ENCODE results near the gene PIK3AP1.
"Not testable (repeated sequence)": the region's sequence is repeated elsewhere in the genome, so short reads cannot be mapped to it uniquely, and the experiment has no call there.

The PIK3AP1 gene

GRCh38 chr10:96719850-96720421 lies 378 bp downstream of the PIK3AP1 start:
- no peak for DNase-seq

- no peak for DNase-seq
Measured at GRCh38 chr10:96719200-96719599, 1.1 kb downstream of the PIK3AP1 start.

GRCh38 chr10:96718304-96718990 lies 1.9 kb downstream of the PIK3AP1 start:
- DNase-seq: no peak

DNA sequence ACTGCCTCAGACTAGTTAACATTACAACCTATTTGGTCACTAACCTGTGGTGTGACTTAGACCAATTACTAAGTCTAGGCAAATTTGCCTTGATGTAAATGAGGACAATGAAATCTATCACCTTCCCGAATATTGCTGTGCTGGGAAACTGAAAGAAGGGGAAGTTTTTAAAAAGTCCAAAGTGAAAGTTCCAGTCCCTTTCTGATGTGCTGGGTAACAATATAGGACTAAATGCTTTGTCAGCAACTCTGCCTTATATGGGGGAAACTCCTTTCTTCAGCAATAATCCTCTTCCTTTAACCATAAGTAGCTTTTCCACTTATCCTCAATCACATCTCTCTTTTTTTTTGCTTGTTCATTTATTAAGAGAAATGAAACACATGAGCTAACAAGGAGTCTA lies 3.9 kb downstream of the PIK3AP1 start:
- no peak for DNase-seq

GRCh38 chr10:96714746-96715255 lies 5.5 kb downstream of the PIK3AP1 start:
- no peak for DNase-seq

DNA sequence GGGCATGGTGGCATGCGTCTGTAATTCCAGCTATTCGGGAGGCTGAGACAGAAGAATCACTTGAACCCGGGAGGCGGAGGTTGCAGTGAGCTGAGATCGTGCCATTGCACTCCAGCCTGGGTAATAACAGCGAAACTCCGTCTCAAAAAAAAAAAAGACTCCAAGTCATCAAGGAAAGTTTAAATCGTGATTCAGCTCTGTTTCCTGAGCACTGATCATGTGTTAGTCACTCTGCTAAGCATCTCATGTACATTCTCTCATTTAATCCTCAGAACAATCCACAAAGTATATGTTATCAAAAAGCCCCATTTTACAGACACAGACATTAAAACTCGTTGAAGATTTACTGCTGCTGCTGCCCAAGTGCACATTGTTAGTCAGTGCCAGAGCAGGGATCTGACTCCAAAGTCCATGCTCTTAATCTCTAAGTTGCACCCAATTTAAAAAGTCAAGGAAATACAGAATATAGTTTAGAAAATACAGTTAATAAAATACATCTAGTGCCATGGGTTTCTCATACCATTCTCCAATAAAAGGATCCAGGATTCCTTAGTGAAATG lies 6.2 kb downstream of the PIK3AP1 start:
- DNase-seq: no peak

DNA sequence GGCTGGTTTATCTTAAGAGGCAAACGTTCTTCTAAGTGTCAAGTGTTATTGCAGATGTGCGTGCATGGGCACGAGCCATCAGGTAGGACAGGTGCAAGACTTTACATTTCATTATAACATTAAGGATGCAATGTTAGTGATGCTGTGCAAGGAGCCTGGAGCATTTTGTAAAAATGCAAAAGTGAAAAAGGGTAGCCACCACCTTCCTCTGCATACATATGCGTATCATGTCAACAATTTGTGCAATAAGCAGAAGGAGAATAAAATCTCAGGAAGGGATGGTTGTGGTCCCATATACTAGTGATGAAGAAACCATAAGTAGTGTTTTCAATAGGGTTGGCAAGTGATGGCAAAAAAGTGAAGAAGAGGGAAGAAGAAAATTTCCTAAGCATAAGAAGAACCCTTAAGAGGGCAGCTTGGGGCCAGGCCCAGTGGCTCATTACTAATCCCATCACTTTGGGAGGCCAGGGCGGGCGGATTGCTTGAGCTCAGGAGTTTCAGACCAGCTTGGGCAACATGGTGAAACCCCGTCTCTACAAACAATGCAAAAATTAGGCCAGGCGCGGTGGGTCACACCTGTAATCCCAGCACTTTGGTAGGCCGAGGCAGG lies 7.5 kb downstream of the PIK3AP1 start:
- no peak for DNase-seq

GRCh38 chr10:96711048-96711728 lies 9.1 kb downstream of the PIK3AP1 start:
- DNase-seq: no peak

DNA sequence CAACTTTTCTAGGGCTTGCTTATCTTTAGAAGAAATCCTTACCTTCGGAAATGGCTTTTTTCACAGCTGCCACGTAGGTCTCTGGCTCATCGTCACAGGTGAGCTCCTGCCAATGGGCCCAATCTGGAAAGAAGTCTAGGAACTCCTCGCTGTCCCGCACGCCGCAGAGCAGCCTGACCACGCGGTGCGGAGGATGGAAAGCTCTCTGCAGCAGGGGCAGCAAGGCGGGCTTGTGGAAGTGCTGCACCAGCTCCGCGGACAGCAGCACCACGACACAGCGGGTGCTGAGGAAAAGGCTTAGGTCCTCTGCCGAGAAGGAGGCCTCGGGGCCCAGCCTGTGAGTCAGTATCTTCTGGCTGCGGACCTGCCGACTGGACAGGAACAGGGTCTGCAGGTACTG lies 10.8 kb downstream of the PIK3AP1 start:
- no peak for DNase-seq

GRCh38 chr10:96708996-96709395 lies 11.3 kb downstream of the PIK3AP1 start:
- DNase-seq: no peak

- no peak for DNase-seq
Measured at GRCh38 chr10:96708456-96708855, 11.9 kb downstream of the PIK3AP1 start.

DNA sequence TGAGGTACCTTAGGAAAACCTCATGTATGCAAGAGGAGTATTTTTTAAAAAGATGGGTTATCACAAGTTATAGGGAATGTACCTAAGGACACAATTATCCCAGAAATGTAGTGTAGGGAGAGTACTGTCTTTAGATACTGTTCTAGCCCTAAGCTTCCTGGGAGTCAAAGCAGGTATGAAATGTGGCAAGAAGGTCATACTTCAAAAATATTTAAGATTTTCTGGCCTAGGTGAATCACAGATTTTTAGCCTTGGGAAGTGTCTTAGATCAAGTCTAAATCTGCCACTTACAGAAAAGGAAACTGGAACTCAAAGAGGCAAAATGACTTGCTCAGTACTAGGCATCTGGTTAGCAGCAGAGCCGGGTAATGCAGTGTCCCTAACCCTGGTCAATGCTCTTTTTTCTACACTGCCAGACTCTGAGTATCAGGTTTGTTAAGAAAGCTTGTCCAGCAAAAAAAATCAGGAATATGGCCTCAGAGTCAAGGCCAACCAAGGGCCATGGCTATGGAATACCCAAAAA lies 13.9 kb downstream of the PIK3AP1 start:
- no peak for DNase-seq

DNA sequence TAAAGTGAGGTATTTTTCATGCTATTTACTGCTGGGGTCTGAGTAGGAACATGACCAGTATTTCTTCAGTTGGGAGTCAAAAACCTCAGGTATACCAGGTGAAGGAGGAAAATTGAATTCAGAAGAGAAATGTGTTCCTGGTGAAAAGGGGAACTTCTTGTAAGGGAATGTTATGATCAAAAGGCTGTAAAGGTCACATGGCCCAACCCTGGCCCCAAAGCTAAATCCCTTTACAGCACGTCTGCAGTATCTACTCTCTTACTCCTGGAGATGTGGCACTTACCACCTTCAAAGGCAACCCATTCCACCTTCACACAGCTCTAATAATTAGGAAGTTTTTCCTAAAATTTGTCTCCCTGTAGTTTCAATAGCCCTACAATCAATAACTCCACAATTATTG lies 15.2 kb downstream of the PIK3AP1 start:
- no peak for DNase-seq

DNA sequence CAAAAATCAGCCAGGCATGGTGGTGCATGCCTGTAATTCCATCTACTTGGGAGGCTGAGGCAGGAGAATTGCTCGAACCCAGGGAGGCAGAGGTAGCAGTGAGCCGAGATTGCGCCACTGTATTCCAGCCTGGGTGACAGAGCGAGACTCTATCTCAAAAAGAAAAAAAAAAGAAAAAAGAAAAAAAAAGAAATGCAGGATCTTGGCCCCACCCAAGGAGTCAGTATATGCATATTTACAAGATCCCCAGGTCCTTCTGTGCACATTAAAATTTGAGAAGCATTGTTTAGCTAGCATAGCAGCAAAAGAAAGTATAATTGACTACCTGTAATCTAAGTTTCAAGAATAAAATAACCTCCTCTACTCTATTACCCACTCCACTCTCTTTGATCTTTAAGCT lies 15.8 kb downstream of the PIK3AP1 start:
- DNase-seq: no peak

GRCh38 chr10:96703358-96703757 lies 17.0 kb downstream of the PIK3AP1 start:
- DNase-seq: no peak

DNA sequence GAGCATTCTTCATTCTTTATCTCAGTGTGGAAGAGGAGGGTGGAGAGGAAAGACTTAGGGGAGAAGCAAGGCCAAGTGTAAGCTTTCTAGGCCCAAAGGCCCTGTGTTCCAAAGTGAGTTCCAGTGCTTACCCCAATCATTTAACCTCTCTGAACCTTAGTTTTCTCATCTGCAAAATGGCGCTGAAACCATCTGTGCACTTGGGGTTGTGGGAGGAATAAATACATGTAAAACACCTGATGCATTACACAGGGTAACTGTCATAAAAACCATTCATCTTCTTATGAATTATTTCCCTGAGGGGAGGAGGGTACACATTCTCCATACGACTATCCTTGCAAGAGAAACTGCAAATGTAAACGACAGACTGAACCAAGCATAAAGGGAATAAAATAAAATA lies 19.0 kb downstream of the PIK3AP1 start:
- no peak for DNase-seq

DNA sequence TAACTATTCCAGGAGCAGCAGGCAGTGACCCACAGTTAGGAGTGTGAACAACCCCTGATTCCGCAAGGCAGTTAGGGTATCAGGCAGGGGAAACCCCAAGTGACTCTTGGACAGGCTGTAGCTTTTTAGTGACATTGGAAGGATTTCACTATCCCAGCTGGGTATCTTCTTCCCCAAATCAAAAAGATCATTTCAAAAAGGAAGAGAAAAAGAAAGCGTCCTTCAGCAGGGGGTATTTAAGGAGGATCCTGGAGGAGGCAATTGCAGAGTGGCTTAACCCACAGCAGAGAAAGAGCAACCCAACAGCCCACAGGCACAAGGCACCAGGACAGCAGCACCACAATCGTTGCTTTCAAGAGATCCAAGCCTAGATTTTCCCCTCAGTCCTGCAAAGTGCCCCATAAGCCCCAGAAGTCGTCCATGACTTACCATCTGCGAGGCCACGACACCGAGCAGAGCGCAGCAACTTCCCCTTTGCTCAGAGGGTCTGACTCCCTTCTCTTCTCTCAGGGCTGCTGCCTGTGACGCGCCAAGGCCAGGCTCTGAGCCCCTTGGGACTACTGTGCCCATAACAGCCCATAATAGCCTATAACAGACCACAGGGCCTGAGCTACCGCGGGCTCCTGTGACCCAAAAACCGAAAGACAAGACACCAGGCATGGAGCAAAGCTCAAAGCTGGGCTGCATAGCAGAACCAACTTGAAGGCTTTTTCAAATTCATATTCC lies 19.8 kb downstream of the PIK3AP1 start:
- no peak for DNase-seq

GRCh38 chr10:96699613-96700012 lies 20.7 kb downstream of the PIK3AP1 start:
- no peak for DNase-seq

DNA sequence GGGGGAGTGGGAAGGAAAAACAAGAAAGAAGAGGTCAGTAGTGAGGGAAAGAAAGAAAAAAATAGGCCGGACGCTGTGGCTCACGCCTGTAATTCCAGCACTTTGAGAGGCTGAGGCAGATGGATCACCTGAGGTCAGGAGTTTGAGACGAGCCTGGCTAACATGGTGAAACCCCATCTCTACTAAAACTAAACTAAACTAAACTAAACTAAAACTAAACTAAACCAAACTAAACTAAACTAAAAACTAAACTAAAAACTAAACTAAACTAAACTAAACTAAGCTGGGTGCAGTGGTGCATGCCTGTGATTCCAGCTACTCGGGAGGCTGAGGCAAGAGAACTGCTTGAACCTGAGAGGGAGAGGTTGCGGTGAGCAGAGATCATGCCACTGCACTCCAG lies 22.0 kb downstream of the PIK3AP1 start:
- not testable (repeated sequence) for DNase-seq

GRCh38 chr10:96697438-96697837 lies 22.9 kb downstream of the PIK3AP1 start:
- DNase-seq: no peak

DNA sequence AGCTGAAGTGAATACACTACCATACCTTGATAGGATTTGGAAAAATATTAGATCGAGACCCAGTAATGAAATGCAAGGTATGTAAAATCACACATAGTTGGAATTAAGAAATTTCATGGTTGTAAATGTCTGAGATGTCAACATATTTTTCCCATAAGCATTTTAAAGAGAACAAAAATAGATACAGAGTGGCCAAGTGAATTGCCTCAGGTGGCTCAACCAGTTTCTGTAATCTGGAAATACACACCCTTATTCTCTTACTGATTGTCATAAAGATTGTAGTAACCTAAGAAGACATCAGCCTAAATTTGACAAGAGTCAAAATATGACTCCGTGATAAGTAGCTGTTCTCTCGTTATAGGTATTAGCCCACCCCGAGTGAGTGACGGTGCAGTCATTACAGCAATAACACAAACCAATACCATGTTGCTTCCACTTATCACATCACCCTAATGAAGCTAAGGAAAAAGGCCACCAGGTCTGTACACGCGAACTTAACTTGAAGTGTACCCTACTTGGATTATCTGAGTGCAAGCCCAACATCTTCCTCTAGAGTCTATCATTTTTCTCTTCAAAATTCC lies 23.4 kb downstream of the PIK3AP1 start:
- DNase-seq: no peak

Measured in cerebellar nuclear complex (tissue), 1 donor.